ENCODE measurements around the gene NDRG4. TPM values are rescaled to one million over a fixed set of nuclear protein-coding genes. Genes with fewer than 3 reads are reported as not detected.
A peak's percentile ranks its signal among the peaks of the same experiment; 100 is the strongest.

Gene NDRG4
- total RNA-seq, 4 donors from 2014 or later = 3.3 to 12.9 (median 9.3) TPM

DNA sequence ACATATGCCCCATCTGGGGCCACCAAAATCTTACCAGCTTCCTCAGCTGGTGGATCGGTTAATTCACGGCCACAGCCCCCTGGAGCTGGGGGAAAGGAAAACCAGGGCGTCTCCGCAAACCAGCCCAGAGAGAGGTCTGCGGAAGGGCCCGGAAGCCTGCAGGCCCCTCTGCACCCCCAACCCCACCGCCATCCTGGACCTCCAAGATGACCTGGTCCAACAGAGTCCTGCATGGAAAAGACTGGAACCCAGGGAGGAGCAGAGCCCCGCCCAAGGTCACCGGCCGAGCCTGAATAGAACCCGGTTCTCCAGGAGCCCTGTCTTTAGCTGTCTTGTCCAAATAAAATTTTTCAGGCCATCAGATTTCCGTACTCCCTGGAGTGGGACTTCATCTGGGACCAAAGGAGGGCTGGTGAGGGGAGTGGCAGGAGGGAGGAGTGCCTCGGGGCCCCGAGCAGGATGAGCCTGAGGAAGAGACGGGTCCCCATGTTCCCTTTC lies 37.4 kb upstream of the NDRG4 start:
- no peak for TF ChIP-seq POLR2A (IDR thresholded peaks at IDR 0.05)
- TF ChIP-seq, protein P1, sequence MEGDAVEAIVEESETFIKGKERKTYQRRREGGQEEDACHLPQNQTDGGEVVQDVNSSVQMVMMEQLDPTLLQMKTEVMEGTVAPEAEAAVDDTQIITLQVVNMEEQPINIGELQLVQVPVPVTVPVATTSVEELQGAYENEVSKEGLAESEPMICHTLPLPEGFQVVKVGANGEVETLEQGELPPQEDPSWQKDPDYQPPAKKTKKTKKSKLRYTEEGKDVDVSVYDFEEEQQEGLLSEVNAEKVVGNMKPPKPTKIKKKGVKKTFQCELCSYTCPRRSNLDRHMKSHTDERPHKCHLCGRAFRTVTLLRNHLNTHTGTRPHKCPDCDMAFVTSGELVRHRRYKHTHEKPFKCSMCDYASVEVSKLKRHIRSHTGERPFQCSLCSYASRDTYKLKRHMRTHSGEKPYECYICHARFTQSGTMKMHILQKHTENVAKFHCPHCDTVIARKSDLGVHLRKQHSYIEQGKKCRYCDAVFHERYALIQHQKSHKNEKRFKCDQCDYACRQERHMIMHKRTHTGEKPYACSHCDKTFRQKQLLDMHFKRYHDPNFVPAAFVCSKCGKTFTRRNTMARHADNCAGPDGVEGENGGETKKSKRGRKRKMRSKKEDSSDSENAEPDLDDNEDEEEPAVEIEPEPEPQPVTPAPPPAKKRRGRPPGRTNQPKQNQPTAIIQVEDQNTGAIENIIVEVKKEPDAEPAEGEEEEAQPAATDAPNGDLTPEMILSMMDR (IDR thresholded peaks at IDR 0.05) = no peak
- Histone ChIP-seq H3K4me1 (peaks cover 0 to 20% of the 10 kb centered on the region in 2 donors), H3K4me3 (replicated peaks in 1 of 3) (no peak overlapping the region), H3K9me3 (no peaks in the 10 kb centered on the region), H3K36me3 (no peaks in the 10 kb centered on the region), H3K27me3 (peaks cover 4% of the 10 kb centered on the region), H3K27ac (no peak overlapping the region)
- no peak for DNase-seq
- WGBS, 2 donors = 24 to 58% methylated on average over 6 to 14 of the region's 15 CpGs
- intact Hi-C loops (cut with DNase I) = no loop called here

DNA sequence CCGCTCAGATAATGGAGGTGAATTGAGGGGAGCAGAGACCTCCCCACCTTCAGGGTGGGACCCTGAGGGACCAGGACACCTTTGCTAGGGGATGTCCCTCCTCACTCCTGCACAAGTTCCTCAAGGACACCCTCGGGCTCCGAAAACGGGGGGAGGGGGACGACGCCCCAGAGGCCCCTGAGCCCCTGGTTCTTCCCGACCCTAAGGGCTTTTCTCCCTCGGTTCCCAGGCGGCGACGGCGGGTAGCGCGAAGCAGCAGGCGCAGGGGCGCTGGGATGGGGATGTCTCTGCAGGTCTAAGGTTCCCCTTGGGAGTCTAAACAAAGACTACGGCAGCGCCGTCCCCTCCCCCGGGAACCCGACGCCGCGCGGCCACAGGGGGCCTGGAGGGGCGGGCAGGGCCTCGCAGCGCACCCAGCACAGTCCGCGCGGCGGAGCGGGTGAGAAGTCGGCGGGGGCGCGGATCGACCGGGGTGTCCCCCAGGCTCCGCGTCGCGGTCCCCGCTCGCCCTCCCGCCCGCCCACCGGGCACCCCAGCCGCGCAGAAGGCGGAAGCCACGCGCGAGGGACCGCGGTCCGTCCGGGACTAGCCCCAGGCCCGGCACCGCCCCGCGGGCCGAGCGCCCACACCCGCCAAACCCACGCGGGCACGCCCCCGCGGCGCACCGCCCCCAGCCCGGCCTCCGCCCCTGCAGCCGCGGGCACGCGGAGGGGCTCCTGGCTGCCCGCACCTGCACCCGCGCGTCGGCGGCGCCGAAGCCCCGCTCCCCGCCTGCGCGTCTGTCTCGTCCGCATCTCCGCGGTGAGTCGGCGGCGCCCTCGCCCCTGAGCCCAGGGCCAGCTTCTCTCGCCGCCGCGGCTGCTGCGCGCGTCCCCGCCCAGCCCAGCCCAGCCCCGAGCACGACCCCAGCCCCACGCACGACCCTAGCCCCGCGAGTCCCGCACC lies 36.7 kb upstream of the NDRG4 start:
- WGBS, 2 donors = 3 to 5% methylated on average over 12 to 17 of the region's 113 CpGs

DNA sequence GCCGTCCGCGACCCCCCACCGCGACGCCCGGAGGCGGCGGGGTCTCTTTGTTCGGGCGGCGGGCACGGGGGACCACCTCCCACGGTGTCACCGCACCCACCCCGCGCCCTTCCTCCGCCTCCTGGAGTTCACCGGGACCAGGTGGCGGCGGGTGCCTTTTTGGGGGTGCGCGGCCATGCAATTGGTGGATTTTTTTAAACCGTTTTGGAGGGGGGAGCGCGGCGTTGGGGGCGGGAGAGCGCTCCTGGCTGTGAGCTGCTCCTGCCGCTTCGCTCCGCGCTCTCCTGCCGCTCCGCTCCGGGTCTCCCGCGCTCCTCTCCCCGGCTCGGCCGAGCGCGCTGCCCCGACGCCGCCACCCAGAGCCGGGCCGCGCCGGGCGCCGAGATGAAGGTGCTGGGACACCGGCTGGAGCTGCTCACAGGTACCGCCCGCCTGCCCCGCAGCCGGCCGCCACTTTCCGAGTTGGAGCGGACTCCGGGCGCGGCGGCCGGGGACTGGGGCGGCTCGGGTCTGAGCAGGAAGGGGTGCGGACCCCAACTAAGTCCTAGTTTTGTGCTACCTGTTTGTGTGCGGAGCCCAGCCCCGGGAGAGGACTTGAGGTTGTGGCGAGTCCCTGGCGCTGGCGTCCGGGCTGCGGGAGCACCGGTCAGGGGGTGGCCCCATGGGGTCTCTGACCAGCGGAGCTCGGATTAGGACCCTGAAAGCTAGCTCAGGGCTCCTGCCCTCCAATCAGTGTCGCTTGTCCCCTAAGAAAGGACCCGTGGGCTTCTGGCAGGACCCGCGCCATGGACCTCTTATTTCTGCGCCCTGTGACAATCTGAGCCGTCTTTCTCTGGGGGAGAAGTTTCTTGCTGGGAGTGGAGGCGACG lies 35.7 kb upstream of the NDRG4 start:
- WGBS, 2 donors = 0 to 4% methylated on average over 15 to 20 of the region's 86 CpGs
- no peak overlapping the region for H3K27ac ChIP-seq
- peaks cover 4% of the 10 kb centered on the region for H3K27me3 ChIP-seq
- H3K36me3 ChIP-seq = no peaks in the 10 kb centered on the region
- no peak for TF ChIP-seq POLR2A (IDR thresholded peaks at IDR 0.05)
- TF ChIP-seq, protein P1 (IDR thresholded peaks at IDR 0.05) = no peak
- DNase-seq = peak; percentile 8 to 28
- peaks cover 0 to 20% of the 10 kb centered on the region in 2 donors for H3K4me1 ChIP-seq
- intact Hi-C loops (cut with DNase I) = no loop called here
- H3K9me3 ChIP-seq = no peaks in the 10 kb centered on the region
- peak overlapping the region in 1 of 3 donors; percentile 45 for H3K4me3 ChIP-seq (replicated peaks in 1 of 3)

More for the DNA sequence above, 36.7 kb upstream of the NDRG4 start:
- no peak for DNase-seq
- no peak overlapping the region for H3K27ac ChIP-seq
- no peak for TF ChIP-seq POLR2A (IDR thresholded peaks at IDR 0.05)
- TF ChIP-seq, protein P1 (IDR thresholded peaks at IDR 0.05) = no peak
- H3K27me3 ChIP-seq = peaks cover 4% of the 10 kb centered on the region
- H3K4me3 ChIP-seq (replicated peaks in 1 of 3) = peak overlapping the region in 1 of 3 donors; percentile 45
- no peaks in the 10 kb centered on the region for H3K9me3 ChIP-seq
- H3K36me3 ChIP-seq = no peaks in the 10 kb centered on the region
- H3K4me1 ChIP-seq = peaks cover 0 to 20% of the 10 kb centered on the region in 2 donors
- intact Hi-C loops (cut with DNase I) = no loop called here

DNA sequence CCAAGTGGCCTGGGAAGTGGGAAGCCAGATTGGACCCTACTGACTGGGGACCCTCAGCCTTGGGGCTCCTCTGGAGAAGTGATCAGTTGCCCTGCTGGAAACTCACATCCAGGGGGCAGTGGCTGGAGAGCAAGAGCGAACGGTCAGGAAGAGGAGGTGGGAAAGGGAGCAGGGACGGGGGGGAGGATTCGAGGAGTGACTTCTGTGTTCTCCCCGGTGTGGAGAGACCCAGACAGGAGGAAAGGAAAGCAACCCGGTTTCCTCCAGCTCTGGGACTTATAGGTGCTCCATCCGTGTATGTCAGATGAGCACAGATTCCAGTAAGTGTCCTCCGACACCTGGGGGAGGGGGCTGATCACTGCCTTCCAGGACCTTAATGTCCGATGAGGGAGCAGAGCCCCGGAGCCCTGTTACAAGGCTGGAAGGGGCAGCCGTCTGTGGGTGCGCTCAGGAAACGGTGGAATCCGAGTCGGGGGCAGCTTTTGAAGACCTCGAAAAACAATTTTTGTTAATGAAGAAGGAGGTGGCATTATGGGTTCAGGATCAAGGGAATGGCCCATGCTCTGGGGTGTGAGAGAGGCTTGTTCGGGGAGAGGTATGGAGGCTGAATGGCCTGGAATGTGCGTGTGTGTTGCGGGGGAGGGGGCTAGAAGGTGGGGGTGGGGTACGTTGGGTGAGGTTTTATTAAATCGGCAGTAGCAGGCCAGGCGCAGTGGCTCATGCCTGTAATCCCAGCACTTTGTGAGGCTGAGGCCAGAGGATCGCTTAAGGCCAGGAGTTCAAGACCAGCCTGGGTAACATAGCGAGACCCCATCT lies 34.8 kb upstream of the NDRG4 start:
- intact Hi-C loops (cut with DNase I) = no loop called here
- no peak overlapping the region for H3K27ac ChIP-seq
- peaks cover 0 to 20% of the 10 kb centered on the region in 2 donors for H3K4me1 ChIP-seq
- no peak for DNase-seq
- no peaks in the 10 kb centered on the region for H3K36me3 ChIP-seq
- TF ChIP-seq POLR2A (IDR thresholded peaks at IDR 0.05) = no peak
- TF ChIP-seq, protein P1 (IDR thresholded peaks at IDR 0.05) = no peak
- H3K4me3 ChIP-seq (replicated peaks in 1 of 3) = no peak overlapping the region
- WGBS, 2 donors = 17% methylated on average over 24 of the region's 24 CpGs
- peaks cover 4% of the 10 kb centered on the region for H3K27me3 ChIP-seq
- H3K9me3 ChIP-seq = no peaks in the 10 kb centered on the region
